Fibroblast of pulmonary artery (primary cell): ENCODE data around the gene NCMAP.

Experiments
- DNase-seq: peaks from one replicate; pipeline ENCODE4 v3.0.0-alpha.2; 2010; ENCODE audit warnings: low read depth
- H3K4me3 ChIP-seq: replicated peaks from 2 replicates; pipeline ENCODE4 v1.5.1; 2011; ENCODE audit warnings: low read depth, mild to moderate bottlenecking, control low read depth, low read length, moderate library complexity
- TF ChIP-seq, protein P1 (sequence below): IDR thresholded peaks from 2 replicates; pipeline ENCODE4 v1.5.1; 2011; ENCODE audit warnings: mild to moderate bottlenecking, control low read depth, low read length, inconsistent platforms; ENCODE audit errors: missing control alignments

Gene NCMAP

DNA sequence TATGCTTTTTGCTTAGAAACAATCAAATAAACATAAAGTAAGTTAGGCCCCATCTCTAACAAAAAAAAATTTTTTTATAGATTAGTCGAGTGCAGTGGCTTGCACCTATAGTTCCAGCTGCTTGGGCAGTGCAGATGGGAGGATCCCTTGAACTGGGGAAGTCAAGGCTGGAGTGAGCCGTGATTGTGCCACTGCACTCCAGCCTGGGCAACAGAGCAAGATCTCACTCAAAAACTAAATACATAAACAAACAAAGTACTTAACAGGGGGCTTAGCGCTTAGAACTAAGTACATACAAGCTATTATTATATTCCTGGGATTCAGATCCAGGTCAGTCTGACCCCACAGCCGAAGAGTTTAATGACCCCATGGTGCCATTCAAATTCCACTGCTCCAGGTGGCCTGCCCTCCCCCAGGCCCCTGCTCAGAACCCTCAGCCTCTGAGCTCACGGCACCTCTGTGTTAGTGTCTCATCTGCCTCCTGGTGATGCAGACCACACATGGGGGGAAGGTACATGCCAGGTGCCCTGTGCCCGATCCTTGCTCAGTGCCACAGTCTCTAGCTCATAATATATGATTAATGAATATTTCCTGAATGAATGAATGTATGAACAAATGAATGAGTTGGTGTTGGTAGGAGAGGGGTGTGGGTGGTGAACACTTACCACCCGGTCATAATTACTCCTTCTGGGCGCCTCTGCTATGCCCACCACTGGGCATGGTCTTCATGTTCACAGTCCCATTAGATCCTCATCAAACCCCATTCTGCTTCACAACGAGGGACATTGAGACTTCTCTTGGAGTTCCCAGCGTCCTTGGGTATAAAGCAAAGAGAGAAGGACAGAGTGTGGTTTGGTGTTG, 14.6 kb downstream of the NCMAP start:
- no peak overlapping the region for H3K4me3 ChIP-seq
- TF ChIP-seq, protein P1, sequence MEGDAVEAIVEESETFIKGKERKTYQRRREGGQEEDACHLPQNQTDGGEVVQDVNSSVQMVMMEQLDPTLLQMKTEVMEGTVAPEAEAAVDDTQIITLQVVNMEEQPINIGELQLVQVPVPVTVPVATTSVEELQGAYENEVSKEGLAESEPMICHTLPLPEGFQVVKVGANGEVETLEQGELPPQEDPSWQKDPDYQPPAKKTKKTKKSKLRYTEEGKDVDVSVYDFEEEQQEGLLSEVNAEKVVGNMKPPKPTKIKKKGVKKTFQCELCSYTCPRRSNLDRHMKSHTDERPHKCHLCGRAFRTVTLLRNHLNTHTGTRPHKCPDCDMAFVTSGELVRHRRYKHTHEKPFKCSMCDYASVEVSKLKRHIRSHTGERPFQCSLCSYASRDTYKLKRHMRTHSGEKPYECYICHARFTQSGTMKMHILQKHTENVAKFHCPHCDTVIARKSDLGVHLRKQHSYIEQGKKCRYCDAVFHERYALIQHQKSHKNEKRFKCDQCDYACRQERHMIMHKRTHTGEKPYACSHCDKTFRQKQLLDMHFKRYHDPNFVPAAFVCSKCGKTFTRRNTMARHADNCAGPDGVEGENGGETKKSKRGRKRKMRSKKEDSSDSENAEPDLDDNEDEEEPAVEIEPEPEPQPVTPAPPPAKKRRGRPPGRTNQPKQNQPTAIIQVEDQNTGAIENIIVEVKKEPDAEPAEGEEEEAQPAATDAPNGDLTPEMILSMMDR: no peak
- DNase-seq: no peak

- TF ChIP-seq, protein P1: no peak
- DNase-seq: no peak
- H3K4me3 ChIP-seq: no peak overlapping the region
Observed at GRCh38 chr1:24572301-24572700, 16.4 kb downstream of the NCMAP start.

DNA sequence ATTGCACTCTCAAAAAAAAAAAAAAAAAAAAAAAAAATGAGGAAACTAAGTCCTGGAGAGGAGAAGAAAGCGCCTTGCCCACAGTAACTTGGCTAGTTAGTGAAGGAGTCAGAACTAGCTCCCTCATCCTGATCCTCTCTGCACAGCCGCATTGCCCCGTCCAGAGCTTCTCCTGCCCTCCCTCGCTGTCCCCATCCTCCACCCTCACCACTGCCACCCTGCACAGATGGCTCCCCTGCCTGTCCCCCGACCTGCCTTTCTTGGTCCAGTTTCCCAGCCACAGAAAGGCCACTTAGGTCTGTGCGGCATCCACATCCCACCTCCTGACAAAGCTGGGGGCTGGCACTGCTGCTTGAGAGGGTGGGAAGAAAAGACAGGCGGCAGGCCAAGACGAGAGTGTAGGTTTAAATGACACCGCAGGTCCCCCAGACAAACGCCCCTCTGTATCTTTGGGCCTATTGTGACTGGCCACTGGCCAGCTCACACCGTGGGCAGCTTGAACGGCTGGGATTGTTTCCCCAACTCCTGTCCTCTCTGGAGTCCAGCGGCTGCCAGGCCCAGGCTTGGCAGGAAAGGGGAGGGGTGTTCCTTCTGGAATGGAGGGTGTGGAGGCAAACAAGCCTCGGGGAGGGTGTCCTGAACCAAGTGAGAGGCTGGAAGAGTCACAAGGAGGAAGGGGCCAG, 20.2 kb downstream of the NCMAP start:
- TF ChIP-seq, protein P1: no peak
- H3K4me3 ChIP-seq: no peak overlapping the region
- no peak for DNase-seq

- TF ChIP-seq, protein P1: no peak
- no peak overlapping the region for H3K4me3 ChIP-seq
- DNase-seq: no peak
Observed at GRCh38 chr1:24578846-24579245, 23.0 kb downstream of the NCMAP start.

- no peak for DNase-seq
- TF ChIP-seq, protein P1: no peak
- H3K4me3 ChIP-seq: no peak overlapping the region
Observed at GRCh38 chr1:24580756-24581155, 24.9 kb downstream of the NCMAP start.

- TF ChIP-seq, protein P1: no peak
- DNase-seq: no peak
- H3K4me3 ChIP-seq: no peak overlapping the region
Observed at GRCh38 chr1:24584171-24584647, 28.3 kb downstream of the NCMAP start.
